ENCODE measurements around the gene PPP1R37. TPM values are rescaled to one million over a fixed set of nuclear protein-coding genes. Genes with fewer than 3 reads are reported as not detected.

The PPP1R37 gene
- total and polyA plus RNA-seq, 2 experiments from 2014 or later, result 14.0 to 30.8 TPM

GRCh38 chr19:45078390-45079062, 14.5 kb upstream of the PPP1R37 start:
- TF ChIP-seq, protein P1, sequence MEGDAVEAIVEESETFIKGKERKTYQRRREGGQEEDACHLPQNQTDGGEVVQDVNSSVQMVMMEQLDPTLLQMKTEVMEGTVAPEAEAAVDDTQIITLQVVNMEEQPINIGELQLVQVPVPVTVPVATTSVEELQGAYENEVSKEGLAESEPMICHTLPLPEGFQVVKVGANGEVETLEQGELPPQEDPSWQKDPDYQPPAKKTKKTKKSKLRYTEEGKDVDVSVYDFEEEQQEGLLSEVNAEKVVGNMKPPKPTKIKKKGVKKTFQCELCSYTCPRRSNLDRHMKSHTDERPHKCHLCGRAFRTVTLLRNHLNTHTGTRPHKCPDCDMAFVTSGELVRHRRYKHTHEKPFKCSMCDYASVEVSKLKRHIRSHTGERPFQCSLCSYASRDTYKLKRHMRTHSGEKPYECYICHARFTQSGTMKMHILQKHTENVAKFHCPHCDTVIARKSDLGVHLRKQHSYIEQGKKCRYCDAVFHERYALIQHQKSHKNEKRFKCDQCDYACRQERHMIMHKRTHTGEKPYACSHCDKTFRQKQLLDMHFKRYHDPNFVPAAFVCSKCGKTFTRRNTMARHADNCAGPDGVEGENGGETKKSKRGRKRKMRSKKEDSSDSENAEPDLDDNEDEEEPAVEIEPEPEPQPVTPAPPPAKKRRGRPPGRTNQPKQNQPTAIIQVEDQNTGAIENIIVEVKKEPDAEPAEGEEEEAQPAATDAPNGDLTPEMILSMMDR (IDR thresholded peaks at IDR 0.05; ENCODE audit: poor library complexity), result no peak
- no peak for TF ChIP-seq EZH2phosphoT487 (IDR thresholded peaks at IDR 0.05; ENCODE audit: low read depth, severe bottlenecking, unreplicated experiment)
- TF ChIP-seq EZH2 (IDR thresholded peaks at IDR 0.05; ENCODE audit: borderline replicate concordance), result no peak
- DNase-seq (ENCODE audit: low spot score), result no peak
- 56% methylated on average over 10 of the region's 10 CpGs for WGBS (ENCODE audit: low lambda C conversion rate, missing lambda C conversion rate)
- Histone ChIP-seq H3K4me2 (peak overlapping the region; percentile 99), H3K9me2 (replicated peaks; ENCODE audit: insufficient read depth) (no peaks in the 10 kb centered on the region), H3K4me1 (ENCODE audit: insufficient read depth) (no peaks in the 10 kb centered on the region), H3K9me3 (ENCODE audit: low read depth) (no peaks in the 10 kb centered on the region), H3K27ac (peak overlapping the region; percentile 92), H2AFZ (peak overlapping the region; percentile 100), H4K20me1 (ENCODE audit: insufficient read depth, poor library complexity, severe bottlenecking) (no peaks in the 10 kb centered on the region), H3K27me3 (no peaks in the 10 kb centered on the region), H3K36me3 (replicated peaks; ENCODE audit: insufficient read depth, low read depth) (no peaks in the 10 kb centered on the region), H3K79me2 (peaks cover 45% of the 10 kb centered on the region), H3K4me3 (peak overlapping the region; percentile 99)

- Histone ChIP-seq H3K4me1 (ENCODE audit: insufficient read depth) (no peaks in the 10 kb centered on the region), H3K27me3 (no peaks in the 10 kb centered on the region), H3K27ac (peak within 1 kb of the TSS; percentile 92), H3K4me2 (peak within 1 kb of the TSS; percentile 99), H3K4me3 (peak within 1 kb of the TSS; percentile 99), H2AFZ (peak within 1 kb of the TSS; percentile 100), H4K20me1 (ENCODE audit: insufficient read depth, poor library complexity, severe bottlenecking) (no peaks in the 10 kb centered on the region), H3K36me3 (replicated peaks; ENCODE audit: insufficient read depth, low read depth) (no peaks in the 10 kb centered on the region), H3K9me3 (ENCODE audit: low read depth) (no peaks in the 10 kb centered on the region), H3K79me2 (peaks cover 47% of the 10 kb centered on the region), H3K9me2 (replicated peaks; ENCODE audit: insufficient read depth) (no peaks in the 10 kb centered on the region)
- DNase-seq (ENCODE audit: low spot score), result peak; percentile 89
- TF ChIP-seq, protein P1 (IDR thresholded peaks at IDR 0.05; ENCODE audit: poor library complexity), result no peak
- TF ChIP-seq EZH2phosphoT487 (IDR thresholded peaks at IDR 0.05; ENCODE audit: low read depth, severe bottlenecking, unreplicated experiment) (no peak), EZH2 (IDR thresholded peaks at IDR 0.05; ENCODE audit: borderline replicate concordance) (no peak)
- under 1% methylated on average over 60 of the region's 61 CpGs for WGBS (ENCODE audit: low lambda C conversion rate, missing lambda C conversion rate)
Observed at GRCh38 chr19:45079063-45079910, 13.7 kb upstream of the PPP1R37 start, which contains the start of gene GEMIN7. GEMIN7 (plus strand) TSS chr19:45079260; CDS start chr19:45090115, 10,855 bp downstream.

DNA sequence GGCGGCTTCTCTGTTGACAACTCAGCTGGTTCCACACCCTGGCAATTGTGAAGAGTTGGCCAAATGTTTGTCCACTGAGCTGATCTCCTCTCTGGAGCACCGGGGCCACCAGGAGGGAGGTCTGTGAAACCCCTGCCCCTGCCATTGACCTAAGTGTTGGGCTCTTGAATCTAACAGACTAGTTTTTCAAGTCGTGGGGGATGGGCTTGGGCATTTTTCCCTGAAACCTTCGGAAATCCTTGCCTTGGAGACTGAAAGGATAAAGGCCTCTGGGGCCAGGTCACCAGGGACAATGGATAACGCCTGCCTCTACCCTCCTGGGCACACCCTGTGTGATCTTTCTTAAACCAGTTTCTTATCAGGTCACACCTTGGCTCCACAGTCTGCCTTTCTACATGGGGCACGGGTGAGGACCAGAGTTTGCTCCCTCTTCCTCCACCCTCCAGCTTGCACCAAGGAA, 13.0 kb upstream of the PPP1R37 start:
- peak overlapping the region; percentile 99 for H3K4me3 ChIP-seq
- no peaks in the 10 kb centered on the region for H3K9me3 ChIP-seq (ENCODE audit: low read depth)
- DNase-seq (ENCODE audit: low spot score), result no peak
- no peak for TF ChIP-seq EZH2phosphoT487 (IDR thresholded peaks at IDR 0.05; ENCODE audit: low read depth, severe bottlenecking, unreplicated experiment)
- TF ChIP-seq EZH2 (IDR thresholded peaks at IDR 0.05; ENCODE audit: borderline replicate concordance), result no peak
- TF ChIP-seq, protein P1 (IDR thresholded peaks at IDR 0.05; ENCODE audit: poor library complexity), result no peak
- H2AFZ ChIP-seq, result peak overlapping the region; percentile 100
- H3K4me1 ChIP-seq (ENCODE audit: insufficient read depth), result no peaks in the 10 kb centered on the region
- H4K20me1 ChIP-seq (ENCODE audit: insufficient read depth, poor library complexity, severe bottlenecking), result no peaks in the 10 kb centered on the region
- peak overlapping the region; percentile 92 for H3K27ac ChIP-seq
- no peaks in the 10 kb centered on the region for H3K9me2 ChIP-seq (replicated peaks; ENCODE audit: insufficient read depth)
- no peaks in the 10 kb centered on the region for H3K27me3 ChIP-seq
- H3K36me3 ChIP-seq (replicated peaks; ENCODE audit: insufficient read depth, low read depth), result no peaks in the 10 kb centered on the region
- peak overlapping the region; percentile 99 for H3K4me2 ChIP-seq
- peaks cover 51% of the 10 kb centered on the region for H3K79me2 ChIP-seq
- 2% methylated on average over 6 of the region's 6 CpGs for WGBS (ENCODE audit: low lambda C conversion rate, missing lambda C conversion rate)
